Measurements from ENCODE around the gene CCR5AS.

The CCR5AS gene

DNA sequence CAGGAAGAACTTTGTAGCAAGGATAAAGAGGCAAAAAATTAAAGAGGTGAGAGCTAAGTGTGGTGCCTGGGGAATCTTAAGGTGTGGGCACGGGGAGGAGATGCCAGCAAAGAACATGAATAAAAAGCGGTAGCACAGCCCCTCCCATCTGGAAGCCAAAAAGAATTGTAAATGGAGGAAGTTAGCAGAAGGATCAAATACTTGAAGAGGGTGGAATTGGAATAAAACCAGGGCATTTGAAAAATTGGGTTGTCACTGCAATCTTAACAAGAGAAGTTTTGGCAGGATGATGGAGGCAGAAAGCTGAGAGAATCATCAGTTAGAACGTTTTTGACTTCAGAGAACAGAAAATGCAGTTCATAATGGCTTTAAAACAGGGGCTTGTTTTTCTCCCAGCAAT is 50.6 kb downstream of the CCR5AS start:
- H3K4me2 ChIP-seq, result peak overlapping the region in 5 of 11 experiments; percentile 24 to 92 (median 84); a peak in 7 of 22 replicates
- H3K27me3 ChIP-seq, result no peaks in the 10 kb centered on the region
- H3K9ac ChIP-seq, result no peak overlapping the region

DNA sequence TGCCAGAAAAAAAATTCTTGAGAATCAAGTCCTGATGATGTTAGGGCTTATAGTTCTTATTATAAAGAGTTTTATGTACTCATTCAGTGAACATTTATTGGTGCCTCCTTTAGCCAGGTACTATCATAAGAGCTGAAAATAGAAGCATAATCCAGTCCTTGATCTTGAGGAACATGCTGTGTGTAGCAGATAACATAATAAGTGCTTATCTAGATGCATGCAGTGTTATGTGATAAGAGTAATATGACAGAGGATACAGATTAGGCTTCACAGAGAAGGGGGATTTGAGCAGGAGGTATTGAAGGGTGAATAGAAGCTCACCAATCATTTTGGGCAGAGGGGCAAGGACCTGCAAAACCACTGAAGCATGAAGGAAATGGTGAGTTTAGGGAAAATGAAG is 51.9 kb downstream of the CCR5AS start:
- peaks cover 0 to 9% (median 0%) of the 10 kb centered on the region in 11 experiments; a peak in 4 of 22 replicates for H3K36me3 ChIP-seq
- H3K27ac ChIP-seq, result no peak overlapping the region
- no peaks in the 10 kb centered on the region for H3K27me3 ChIP-seq
- no peak for TF ChIP-seq Cebpa-rat (IDR thresholded peaks at IDR 0.05)
- peak overlapping the region in 1 of 10 experiments; percentile 59; a peak in 1 of 20 replicates for H3K4me3 ChIP-seq
- no peak overlapping the region for H3K9ac ChIP-seq
- H3K4me1 ChIP-seq, result peaks cover 30 to 91% (median 47%) of the 10 kb centered on the region in 10 experiments
- H3K9me3 ChIP-seq (replicated peaks in 1 of 11), result no peaks in the 10 kb centered on the region
- H3K4me2 ChIP-seq, result peak overlapping the region in 5 of 11 experiments; percentile 24 to 92 (median 84); a peak in 9 of 22 replicates
- H4K20me1 ChIP-seq, result no peaks in the 10 kb centered on the region

More for the DNA sequence above, 50.6 kb downstream of the CCR5AS start:
- Histone ChIP-seq H3K36me3 (peaks cover 0 to 9% (median 0%) of the 10 kb centered on the region in 11 experiments; a peak in 4 of 22 replicates), H3K4me1 (peaks cover 18 to 91% (median 43%) of the 10 kb centered on the region in 10 experiments), H3K4me3 (no peak overlapping the region), H3K27ac (no peak overlapping the region), H3K9me3 (replicated peaks in 1 of 11) (no peaks in the 10 kb centered on the region), H4K20me1 (no peaks in the 10 kb centered on the region)
- TF ChIP-seq Cebpa-rat (IDR thresholded peaks at IDR 0.05), result no peak

DNA sequence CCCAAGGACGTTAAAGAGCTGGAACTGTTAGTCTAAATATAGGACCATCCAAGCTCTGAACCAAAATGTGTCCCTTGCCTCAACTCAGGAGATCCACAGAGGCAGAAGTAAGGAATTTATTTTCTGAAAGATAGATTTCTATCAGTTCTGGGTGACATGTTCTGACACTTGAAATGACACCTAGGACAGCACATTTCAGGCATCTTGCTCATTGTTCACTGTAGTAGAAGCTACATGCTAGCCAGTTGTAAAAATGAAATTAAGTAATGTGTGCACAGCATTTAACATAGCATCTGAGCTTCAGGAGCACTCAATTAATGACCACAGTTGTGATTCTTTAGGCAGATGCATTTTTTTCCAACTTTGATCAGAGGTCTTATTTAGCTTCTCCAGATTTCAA is 52.4 kb downstream of the CCR5AS start:
- Histone ChIP-seq H3K9ac (peak overlapping the region in 3 of 11 experiments; percentile 19 to 51 (median 38); a peak in 4 of 22 replicates), H3K36me3 (peaks cover 0 to 9% (median 0%) of the 10 kb centered on the region in 11 experiments; a peak in 4 of 22 replicates), H3K9me3 (replicated peaks in 1 of 11) (no peaks in the 10 kb centered on the region), H3K4me2 (peak overlapping the region in 10 of 11 experiments; percentile 20 to 92 (median 65); a peak in 19 of 22 replicates), H3K27me3 (no peaks in the 10 kb centered on the region), H3K4me1 (peaks cover 32 to 91% (median 48%) of the 10 kb centered on the region in 10 experiments), H3K27ac (peak overlapping the region in 4 of 11 experiments; percentile 2 to 60 (median 33); a peak in 7 of 22 replicates), H3K4me3 (peak overlapping the region in 3 of 10 experiments; percentile 17 to 59 (median 23); a peak in 7 of 20 replicates), H4K20me1 (no peaks in the 10 kb centered on the region)
- TF ChIP-seq Cebpa-rat (IDR thresholded peaks at IDR 0.05), result no peak

DNA sequence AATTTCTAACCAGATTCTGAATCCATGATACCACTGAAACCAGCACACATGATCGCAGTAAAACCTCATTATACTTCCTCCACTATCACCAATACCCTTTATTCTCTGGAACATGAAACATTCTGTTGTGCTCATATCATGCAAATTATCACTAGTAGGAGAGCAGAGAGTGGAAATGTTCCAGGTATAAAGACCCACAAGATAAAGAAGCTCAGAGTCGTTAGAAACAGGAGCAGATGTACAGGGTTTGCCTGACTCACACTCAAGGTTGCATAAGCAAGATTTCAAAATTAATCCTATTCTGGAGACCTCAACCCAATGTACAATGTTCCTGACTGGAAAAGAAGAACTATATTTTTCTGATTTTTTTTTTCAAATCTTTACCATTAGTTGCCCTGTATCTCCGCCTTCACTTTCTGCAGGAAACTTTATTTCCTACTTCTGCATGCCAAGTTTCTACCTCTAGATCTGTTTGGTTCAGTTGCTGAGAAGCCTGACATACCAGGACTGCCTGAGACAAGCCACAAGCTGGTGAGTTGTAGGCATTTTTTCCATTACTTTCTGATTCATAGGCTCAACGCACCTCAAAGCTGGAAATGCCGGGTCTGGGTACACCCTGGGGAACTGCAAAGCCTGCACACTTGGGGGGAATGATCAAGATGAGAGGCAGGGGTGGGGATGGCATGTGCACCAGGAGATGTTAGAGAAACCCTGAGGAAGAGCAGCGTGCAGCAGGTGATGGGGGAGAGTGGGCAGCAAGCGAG is 53.0 kb downstream of the CCR5AS start, which contains the start of gene CCR2:
TSS of gene CCR2 (plus strand) at position 465 of the 764 bp plus-strand sequence. CDS start 3,417 bp downstream, outside the sequence.
- peak within 1 kb of the TSS in 4 of 11 experiments; percentile 2 to 60 (median 33); a peak in 7 of 22 replicates for H3K27ac ChIP-seq
- TF ChIP-seq Cebpa-rat (IDR thresholded peaks at IDR 0.05), result no peak

DNA sequence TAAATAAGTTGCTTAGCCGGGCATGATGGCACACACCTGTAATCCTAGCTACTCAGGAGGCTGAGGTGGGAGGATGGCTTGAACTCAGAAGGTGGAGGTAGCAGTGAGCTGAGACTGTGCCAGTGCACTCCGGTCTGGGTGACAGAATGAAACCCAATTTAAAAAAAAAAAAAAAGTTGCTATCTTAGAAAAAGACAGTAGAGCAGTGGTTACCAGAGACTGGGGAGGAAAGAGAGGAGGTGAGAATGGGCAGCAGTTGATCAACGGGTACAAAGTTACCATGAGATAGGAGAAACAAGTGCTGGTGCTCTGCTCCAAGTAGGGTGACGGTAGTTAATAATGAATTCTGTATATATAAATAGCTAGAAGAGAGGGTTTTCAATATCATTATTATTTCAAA is 53.8 kb downstream of the CCR5AS start:
- Histone ChIP-seq H3K27me3 (no peaks in the 10 kb centered on the region), H3K36me3 (peaks cover 0 to 6% (median 0%) of the 10 kb centered on the region in 11 experiments; a peak in 4 of 22 replicates), H3K4me3 (no peak overlapping the region), H4K20me1 (no peaks in the 10 kb centered on the region), H3K4me1 (peaks cover 41 to 95% (median 57%) of the 10 kb centered on the region in 10 experiments), H3K4me2 (peak overlapping the region in 6 of 11 experiments; percentile 5 to 92 (median 78); a peak in 7 of 22 replicates), H3K9me3 (replicated peaks in 1 of 11) (peaks cover 0 to 2% (median 0%) of the 10 kb centered on the region in 11 experiments; a peak in 4 of 22 replicates), H3K27ac (no peak overlapping the region), H3K9ac (no peak overlapping the region)
- TF ChIP-seq Cebpa-rat (IDR thresholded peaks at IDR 0.05), result no peak

More for the DNA sequence above, 53.0 kb downstream of the CCR5AS start, which contains the start of gene CCR2:
- peak within 1 kb of the TSS in 10 of 11 experiments; percentile 20 to 92 (median 65); a peak in 19 of 22 replicates for H3K4me2 ChIP-seq
- no peaks in the 10 kb centered on the region for H3K9me3 ChIP-seq (replicated peaks in 1 of 11)
- peaks cover 0 to 9% (median 0%) of the 10 kb centered on the region in 11 experiments; a peak in 4 of 22 replicates for H3K36me3 ChIP-seq
- H3K9ac ChIP-seq, result peak within 1 kb of the TSS in 3 of 11 experiments; percentile 19 to 51 (median 38); a peak in 4 of 22 replicates
- peak within 1 kb of the TSS in 3 of 10 experiments; percentile 17 to 59 (median 23); a peak in 7 of 20 replicates for H3K4me3 ChIP-seq
- no peaks in the 10 kb centered on the region for H4K20me1 ChIP-seq
- peaks cover 38 to 91% (median 51%) of the 10 kb centered on the region in 10 experiments for H3K4me1 ChIP-seq
- no peaks in the 10 kb centered on the region for H3K27me3 ChIP-seq

DNA sequence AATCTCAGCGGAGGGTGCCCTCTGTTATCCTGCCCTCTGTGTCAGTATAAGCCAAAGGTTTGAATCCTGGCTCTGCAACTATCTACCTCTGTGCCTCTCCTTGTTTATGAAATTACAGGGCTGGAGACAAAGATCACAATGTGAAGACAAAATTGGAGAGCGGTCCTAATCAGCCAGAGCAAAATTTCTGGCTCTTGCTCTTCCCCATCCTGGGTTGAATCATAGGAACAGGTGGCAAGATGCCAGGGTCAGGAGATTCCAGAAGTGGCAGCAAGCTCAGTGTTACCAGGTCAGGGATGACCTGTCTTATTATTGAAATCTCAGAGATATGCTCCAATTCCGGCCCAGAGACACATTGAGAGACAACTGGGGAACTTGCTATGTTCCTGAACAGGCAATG is 55.2 kb downstream of the CCR5AS start:
- Histone ChIP-seq H3K9ac (no peak overlapping the region), H3K4me2 (peak overlapping the region; percentile 73 to 92 (median 86); a peak in 21 of 22 replicates), H3K4me1 (peaks cover 41 to 87% (median 57%) of the 10 kb centered on the region in 10 experiments), H3K27me3 (no peaks in the 10 kb centered on the region), H3K4me3 (no peak overlapping the region), H4K20me1 (no peaks in the 10 kb centered on the region), H3K36me3 (no peaks in the 10 kb centered on the region), H3K27ac (no peak overlapping the region), H3K9me3 (replicated peaks in 1 of 11) (peaks cover 10 to 16% (median 12%) of the 10 kb centered on the region in 11 experiments)
- no peak for TF ChIP-seq Cebpa-rat (IDR thresholded peaks at IDR 0.05)

DNA sequence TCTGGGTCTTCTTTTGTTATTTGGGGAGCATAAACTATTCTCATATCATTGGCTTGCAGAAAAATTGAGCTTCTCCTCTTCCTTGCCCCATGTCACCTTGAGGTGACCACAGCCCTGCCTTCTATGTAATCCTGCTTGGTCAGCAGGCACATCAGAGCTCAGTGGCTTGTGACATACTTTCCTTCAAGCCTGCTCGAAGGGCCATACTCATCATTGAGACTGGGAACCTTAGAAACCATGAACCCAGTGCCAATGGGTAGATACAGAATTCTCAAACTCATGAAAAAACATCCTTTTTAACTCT is 56.7 kb downstream of the CCR5AS start:
- H3K4me1 ChIP-seq, result peaks cover 41 to 73% (median 56%) of the 10 kb centered on the region in 10 experiments
- H3K4me3 ChIP-seq, result peak overlapping the region in 6 of 10 experiments; percentile 5 to 36 (median 17); a peak in 7 of 20 replicates
- H3K4me2 ChIP-seq, result peak overlapping the region; percentile 73 to 92 (median 86)
- H4K20me1 ChIP-seq, result no peaks in the 10 kb centered on the region
- TF ChIP-seq Cebpa-rat (IDR thresholded peaks at IDR 0.05), result no peak
- peak overlapping the region; percentile 26 to 72 (median 62); a peak in 21 of 22 replicates for H3K27ac ChIP-seq
- peaks cover 11 to 22% (median 18%) of the 10 kb centered on the region in 11 experiments for H3K9me3 ChIP-seq (replicated peaks in 1 of 11)
- H3K9ac ChIP-seq, result peak overlapping the region in 7 of 11 experiments; percentile 19 to 53 (median 46); a peak in 10 of 22 replicates
- H3K36me3 ChIP-seq, result no peaks in the 10 kb centered on the region
- H3K27me3 ChIP-seq, result no peaks in the 10 kb centered on the region

DNA sequence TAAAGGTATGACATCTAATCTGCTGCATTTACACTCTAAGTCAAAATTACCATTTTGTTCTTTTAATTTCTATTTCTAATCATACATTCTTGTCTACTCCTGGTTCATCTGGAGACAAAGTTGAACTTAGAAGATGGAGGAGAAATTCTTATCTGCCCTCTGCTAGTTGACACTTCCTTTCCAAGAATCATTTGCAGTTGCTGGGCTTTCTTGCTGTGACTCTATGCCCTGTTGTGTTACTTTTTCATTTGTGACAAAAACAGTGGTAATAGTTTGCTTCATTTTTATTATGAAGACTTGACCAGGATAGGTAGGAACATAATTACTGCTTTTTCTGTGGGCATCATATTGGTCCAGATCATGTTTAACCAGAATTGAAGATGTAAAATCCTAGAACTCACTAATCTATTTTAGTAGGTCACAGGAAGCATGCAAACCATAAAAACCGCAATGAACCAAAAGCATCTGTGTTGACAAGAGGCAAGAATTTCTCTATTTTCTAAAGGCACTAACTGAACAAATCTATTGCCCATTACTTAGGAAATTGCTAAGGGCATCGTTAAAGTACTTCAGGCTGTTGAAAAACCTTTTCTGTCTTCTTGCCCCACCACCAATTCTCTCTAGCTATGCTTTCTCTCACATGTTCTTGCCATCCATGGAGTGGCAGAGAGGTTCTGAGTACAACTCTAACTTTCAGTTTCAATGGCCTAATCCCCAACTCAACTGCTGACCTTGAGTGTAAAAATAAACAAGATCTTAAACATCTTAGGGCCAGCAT is 57.2 kb downstream of the CCR5AS start:
- Histone ChIP-seq H3K4me1 (peaks cover 41 to 68% (median 54%) of the 10 kb centered on the region in 10 experiments), H3K4me3 (peak overlapping the region in 6 of 10 experiments; percentile 10 to 37 (median 26); a peak in 8 of 20 replicates), H3K27ac (peak overlapping the region; percentile 26 to 72 (median 62); a peak in 21 of 22 replicates), H3K9me3 (replicated peaks in 1 of 11) (peaks cover 14 to 24% (median 20%) of the 10 kb centered on the region in 11 experiments), H3K9ac (peak overlapping the region in 7 of 11 experiments; percentile 19 to 53 (median 46); a peak in 12 of 22 replicates), H4K20me1 (no peaks in the 10 kb centered on the region), H3K4me2 (peak overlapping the region; percentile 73 to 92 (median 86)), H3K27me3 (no peaks in the 10 kb centered on the region), H3K36me3 (no peaks in the 10 kb centered on the region)
- TF ChIP-seq Cebpa-rat (IDR thresholded peaks at IDR 0.05), result peak in 2 of 11 experiments; percentile 20 to 23; a peak in 1 of 22 replicates
